ENCODE results near the gene ITPR1.

ITPR1 gene

GRCh38 chr3:4835616-4836043 lies 342.5 kb downstream of the ITPR1 start:
- no peak for TF ChIP-seq CTCF (IDR thresholded peaks at IDR 0.05; ENCODE audit: low read depth, low read length)
- in situ Hi-C loops (cut with HindIII; ENCODE audit: low sequenced_read_pairs) = no loop called here
- no peak overlapping the region for H3K4me3 ChIP-seq (ENCODE audit: low read depth, low read length)
- no peak for DNase-seq (ENCODE audit: low read depth, low spot score)

GRCh38 chr3:4836516-4836915 lies 343.4 kb downstream of the ITPR1 start:
- in situ Hi-C loops (cut with HindIII; ENCODE audit: low sequenced_read_pairs) = no loop called here
- no peak for DNase-seq (ENCODE audit: low read depth, low spot score)
- no peak for TF ChIP-seq CTCF (IDR thresholded peaks at IDR 0.05; ENCODE audit: low read depth, low read length)

GRCh38 chr3:4837374-4837930 lies 344.3 kb downstream of the ITPR1 start:
- no peak overlapping the region for H3K4me3 ChIP-seq (ENCODE audit: low read depth, low read length)
- in situ Hi-C loops (cut with HindIII; ENCODE audit: low sequenced_read_pairs) = no loop called here
- DNase-seq (ENCODE audit: low read depth, low spot score) = no peak
- no peak for TF ChIP-seq CTCF (IDR thresholded peaks at IDR 0.05; ENCODE audit: low read depth, low read length)

More at GRCh38 chr3:4836516-4836915, 343.4 kb downstream of the ITPR1 start:
- H3K4me3 ChIP-seq (ENCODE audit: low read depth, low read length) = no peak overlapping the region

GRCh38 chr3:4838621-4839022 lies 345.5 kb downstream of the ITPR1 start:
- no peak for TF ChIP-seq CTCF (IDR thresholded peaks at IDR 0.05; ENCODE audit: low read depth, low read length)
- no peak for DNase-seq (ENCODE audit: low read depth, low spot score)
- in situ Hi-C loops (cut with HindIII; ENCODE audit: low sequenced_read_pairs) = no loop called here
- no peak overlapping the region for H3K4me3 ChIP-seq (ENCODE audit: low read depth, low read length)

- in situ Hi-C loops (cut with HindIII; ENCODE audit: low sequenced_read_pairs) = no loop called here
- DNase-seq (ENCODE audit: low read depth, low spot score) = no peak
- no peak overlapping the region for H3K4me3 ChIP-seq (ENCODE audit: low read depth, low read length)
- TF ChIP-seq CTCF (IDR thresholded peaks at IDR 0.05; ENCODE audit: low read depth, low read length) = no peak
These were observed 346.1 kb downstream of the ITPR1 start for GRCh38 chr3:4839278-4839677.

GRCh38 chr3:4841225-4841624 lies 348.1 kb downstream of the ITPR1 start:
- TF ChIP-seq CTCF (IDR thresholded peaks at IDR 0.05; ENCODE audit: low read depth, low read length) = no peak
- DNase-seq (ENCODE audit: low read depth, low spot score) = no peak
- H3K4me3 ChIP-seq (ENCODE audit: low read depth, low read length) = no peak overlapping the region
- in situ Hi-C loops (cut with HindIII; ENCODE audit: low sequenced_read_pairs) = no loop called here
